HFF-Myc (cell line): Measurements from ENCODE around the gene PRDM16.

Experiments
- DNase-seq: peaks from one replicate; pipeline ENCODE4 v3.0.0-alpha.2; 2011; ENCODE audit warnings: low read depth; ENCODE audit errors: extremely low read depth
- H3K4me3 ChIP-seq: replicated peaks from 2 replicates; pipeline ENCODE4 v1.5.1; 2011; ENCODE audit warnings: low read depth, mild to moderate bottlenecking, control low read depth, low read length
- TF ChIP-seq, protein P1 (sequence below): IDR thresholded peaks from 2 replicates; pipeline ENCODE4 v1.5.1; 2012; ENCODE audit warnings: mild to moderate bottlenecking, low read depth, low read length, control low read depth; ENCODE audit errors: missing control alignments

PRDM16 gene

DNA sequence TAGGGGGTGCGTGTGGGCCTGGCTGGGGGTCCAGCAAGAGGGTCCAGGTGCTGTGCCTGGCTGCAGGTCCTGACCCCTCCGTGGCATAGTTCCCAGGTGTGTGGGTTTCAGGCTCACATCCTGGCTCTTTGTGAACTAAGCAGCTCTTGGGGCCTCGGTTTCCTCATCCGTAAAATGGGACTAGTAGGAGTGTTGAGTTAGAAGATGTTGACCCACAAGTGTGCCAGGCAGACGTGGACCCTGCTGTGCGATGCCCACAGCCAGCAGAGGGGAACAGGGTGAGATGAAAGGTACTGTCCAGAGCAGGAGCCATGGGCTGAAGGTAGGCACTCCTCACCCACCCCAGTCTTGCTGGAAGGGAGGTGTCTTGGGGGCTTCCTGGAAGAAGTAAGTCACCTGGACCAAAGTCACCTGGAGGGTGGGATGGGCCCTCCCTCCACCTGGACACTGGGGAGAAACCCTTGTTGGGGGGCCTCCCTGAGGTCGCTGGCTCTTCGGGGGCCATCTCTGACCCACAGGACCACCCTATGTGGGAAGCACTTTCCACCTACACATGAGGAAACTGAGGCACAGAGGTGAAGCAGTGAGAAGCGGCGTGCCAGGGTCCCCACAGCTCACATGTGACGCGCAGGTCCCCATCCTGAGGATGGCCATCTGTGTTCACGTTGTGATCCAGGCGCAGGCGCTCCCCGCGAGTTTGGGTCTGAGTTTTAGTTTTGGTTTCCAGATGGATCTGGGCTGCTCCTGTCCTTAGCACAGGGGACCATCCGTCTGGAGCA is 386.9 kb downstream of the PRDM16 start:
- H3K4me3 ChIP-seq = no peak overlapping the region
- TF ChIP-seq, protein P1, sequence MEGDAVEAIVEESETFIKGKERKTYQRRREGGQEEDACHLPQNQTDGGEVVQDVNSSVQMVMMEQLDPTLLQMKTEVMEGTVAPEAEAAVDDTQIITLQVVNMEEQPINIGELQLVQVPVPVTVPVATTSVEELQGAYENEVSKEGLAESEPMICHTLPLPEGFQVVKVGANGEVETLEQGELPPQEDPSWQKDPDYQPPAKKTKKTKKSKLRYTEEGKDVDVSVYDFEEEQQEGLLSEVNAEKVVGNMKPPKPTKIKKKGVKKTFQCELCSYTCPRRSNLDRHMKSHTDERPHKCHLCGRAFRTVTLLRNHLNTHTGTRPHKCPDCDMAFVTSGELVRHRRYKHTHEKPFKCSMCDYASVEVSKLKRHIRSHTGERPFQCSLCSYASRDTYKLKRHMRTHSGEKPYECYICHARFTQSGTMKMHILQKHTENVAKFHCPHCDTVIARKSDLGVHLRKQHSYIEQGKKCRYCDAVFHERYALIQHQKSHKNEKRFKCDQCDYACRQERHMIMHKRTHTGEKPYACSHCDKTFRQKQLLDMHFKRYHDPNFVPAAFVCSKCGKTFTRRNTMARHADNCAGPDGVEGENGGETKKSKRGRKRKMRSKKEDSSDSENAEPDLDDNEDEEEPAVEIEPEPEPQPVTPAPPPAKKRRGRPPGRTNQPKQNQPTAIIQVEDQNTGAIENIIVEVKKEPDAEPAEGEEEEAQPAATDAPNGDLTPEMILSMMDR = no peak
- no peak for DNase-seq

- TF ChIP-seq, protein P1 = no peak
- H3K4me3 ChIP-seq = no peak overlapping the region
- no peak for DNase-seq
Observed at GRCh38 chr1:3456449-3456963, 387.5 kb downstream of the PRDM16 start.

- no peak for DNase-seq
- TF ChIP-seq, protein P1 = no peak
- no peak overlapping the region for H3K4me3 ChIP-seq
Observed at GRCh38 chr1:3456964-3457909, 388.2 kb downstream of the PRDM16 start.

DNA sequence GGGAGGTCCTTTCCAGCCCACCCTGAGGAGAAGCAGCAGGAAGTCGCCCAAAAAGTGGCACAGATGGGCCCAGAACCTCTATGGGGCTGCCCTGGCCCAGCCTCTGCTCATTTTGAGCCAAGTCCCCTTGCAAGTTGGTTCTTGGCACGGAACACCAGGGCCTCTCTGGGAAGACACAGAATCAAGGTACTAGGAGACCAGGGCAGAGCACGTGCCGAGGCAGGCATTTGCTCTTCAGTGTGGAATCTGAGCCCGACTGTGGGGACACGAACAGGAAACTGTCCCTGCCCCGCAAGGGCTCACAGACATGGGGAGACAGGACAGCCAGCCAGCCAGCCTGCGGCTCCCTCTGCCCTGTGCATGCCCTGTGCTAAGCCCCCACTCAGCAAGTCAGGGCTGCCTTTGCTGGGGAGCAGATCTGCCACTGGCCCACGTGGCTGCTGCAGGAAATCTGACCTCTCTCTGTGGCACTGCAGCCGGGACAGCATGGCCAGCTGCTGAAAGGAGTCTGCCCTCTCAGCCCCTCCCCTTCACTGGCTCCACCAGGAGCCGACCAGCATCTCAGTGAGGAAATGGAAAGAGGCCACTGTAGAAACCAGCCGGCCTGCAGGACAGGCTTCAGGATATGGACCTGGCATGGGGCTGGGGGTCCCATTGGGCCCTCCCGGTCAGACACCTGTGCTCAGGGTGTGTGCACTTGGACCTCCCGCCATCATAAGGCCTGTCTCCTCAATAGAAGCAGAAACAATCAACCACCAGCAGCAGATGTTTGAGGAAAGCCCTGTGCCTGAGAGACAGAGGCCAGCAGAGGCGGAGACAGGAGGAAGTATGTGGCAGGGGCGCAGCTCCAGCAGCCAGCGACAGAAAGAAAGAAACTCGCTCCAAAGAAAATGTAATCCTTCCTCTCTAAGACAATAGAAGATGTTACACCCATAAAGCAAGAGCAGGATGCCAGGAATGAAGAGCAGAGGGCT is 389.2 kb downstream of the PRDM16 start:
- TF ChIP-seq, protein P1 = no peak
- no peak overlapping the region for H3K4me3 ChIP-seq
- no peak for DNase-seq

GRCh38 chr1:3459051-3459908 is 390.3 kb downstream of the PRDM16 start:
- no peak overlapping the region for H3K4me3 ChIP-seq
- DNase-seq = no peak
- TF ChIP-seq, protein P1 = no peak
